GM12874 (cell line): ENCODE measurements around the gene SNX5.

Experiments used
- TF ChIP-seq, protein P1 (sequence below): IDR thresholded peaks from 2 replicates; pipeline ENCODE4 v1.5.1; 2011; ENCODE audit warnings: low read depth, mild to moderate bottlenecking, control low read depth, low read length, moderate library complexity; ENCODE audit not compliant: insufficient read depth

SNX5 gene

DNA sequence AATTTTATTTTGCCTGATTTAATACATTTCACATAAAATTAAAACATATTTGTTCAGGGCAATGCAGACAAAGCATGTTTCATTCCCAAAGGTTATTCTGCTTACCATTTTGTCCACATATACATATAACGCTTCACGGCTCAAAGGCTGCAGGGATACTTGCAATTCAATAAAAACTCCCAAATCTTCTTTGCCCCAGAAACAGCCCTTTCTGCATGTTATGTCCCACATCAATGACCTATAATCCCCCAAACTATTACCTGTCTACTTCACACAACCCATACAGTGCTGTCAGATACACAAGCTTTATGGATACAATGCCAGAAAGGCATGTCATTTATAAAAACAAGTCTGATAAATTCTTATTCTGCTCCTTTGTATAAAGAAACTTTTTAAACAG, 20.2 kb downstream of the SNX5 start:
- TF ChIP-seq, protein P1, sequence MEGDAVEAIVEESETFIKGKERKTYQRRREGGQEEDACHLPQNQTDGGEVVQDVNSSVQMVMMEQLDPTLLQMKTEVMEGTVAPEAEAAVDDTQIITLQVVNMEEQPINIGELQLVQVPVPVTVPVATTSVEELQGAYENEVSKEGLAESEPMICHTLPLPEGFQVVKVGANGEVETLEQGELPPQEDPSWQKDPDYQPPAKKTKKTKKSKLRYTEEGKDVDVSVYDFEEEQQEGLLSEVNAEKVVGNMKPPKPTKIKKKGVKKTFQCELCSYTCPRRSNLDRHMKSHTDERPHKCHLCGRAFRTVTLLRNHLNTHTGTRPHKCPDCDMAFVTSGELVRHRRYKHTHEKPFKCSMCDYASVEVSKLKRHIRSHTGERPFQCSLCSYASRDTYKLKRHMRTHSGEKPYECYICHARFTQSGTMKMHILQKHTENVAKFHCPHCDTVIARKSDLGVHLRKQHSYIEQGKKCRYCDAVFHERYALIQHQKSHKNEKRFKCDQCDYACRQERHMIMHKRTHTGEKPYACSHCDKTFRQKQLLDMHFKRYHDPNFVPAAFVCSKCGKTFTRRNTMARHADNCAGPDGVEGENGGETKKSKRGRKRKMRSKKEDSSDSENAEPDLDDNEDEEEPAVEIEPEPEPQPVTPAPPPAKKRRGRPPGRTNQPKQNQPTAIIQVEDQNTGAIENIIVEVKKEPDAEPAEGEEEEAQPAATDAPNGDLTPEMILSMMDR: no peak

DNA sequence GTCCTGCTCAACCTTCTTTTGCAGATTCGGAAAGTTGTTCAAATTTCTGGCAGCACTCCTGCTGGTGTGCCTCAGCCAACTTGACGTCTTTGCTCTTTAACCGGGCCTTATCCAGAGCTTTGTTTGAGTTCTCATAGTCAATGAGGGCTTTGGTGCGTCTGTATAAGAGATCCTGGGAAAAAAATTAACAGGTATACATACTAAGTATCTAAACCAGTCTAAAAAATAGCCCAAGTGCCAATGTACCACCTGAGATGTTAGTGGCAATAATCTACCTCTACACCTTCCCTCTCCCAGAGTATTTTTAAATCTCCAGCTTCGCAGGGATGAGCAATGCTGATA, 21.1 kb downstream of the SNX5 start:
- TF ChIP-seq, protein P1: no peak

DNA sequence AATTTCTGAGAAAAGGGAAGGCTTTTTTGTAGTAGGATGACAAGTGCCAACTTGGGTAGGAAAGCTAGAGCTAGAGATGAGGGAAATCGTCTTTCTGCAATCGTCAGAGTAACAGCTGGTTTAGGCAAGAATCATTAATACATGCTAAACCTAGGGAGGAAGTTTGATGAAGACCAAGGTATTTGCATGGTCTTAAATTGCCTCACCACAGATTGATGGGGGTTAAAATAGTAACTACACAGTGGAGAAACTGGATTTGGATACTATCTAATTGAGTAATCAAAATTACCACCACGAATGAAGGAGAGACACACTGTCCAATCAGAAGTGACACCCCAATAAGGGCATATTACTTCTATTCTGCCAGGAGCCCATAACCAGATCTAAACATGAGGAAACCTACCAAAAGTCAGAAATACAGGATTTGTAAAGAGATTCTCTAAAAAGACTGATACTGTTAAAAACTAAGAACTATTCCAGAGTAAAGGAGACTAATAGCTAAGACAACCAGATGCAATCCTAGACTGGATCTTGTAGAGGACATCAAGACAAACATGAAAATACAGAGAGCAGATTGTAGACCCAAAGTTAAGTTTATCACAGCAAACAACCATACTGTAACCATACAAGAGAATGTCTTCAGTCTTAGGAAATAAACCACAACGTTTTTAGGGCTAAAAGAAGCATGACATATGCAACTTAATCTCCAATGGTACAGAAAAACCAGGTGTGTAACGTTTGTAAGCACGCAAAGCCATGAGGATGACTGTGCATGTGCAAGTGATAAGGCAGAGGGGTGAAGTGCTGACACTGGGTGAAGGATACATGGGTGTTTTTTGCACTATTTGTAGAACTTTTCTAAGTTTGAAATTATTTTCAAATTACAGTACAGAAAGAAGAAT, 21.8 kb downstream of the SNX5 start:
- TF ChIP-seq, protein P1: no peak

DNA sequence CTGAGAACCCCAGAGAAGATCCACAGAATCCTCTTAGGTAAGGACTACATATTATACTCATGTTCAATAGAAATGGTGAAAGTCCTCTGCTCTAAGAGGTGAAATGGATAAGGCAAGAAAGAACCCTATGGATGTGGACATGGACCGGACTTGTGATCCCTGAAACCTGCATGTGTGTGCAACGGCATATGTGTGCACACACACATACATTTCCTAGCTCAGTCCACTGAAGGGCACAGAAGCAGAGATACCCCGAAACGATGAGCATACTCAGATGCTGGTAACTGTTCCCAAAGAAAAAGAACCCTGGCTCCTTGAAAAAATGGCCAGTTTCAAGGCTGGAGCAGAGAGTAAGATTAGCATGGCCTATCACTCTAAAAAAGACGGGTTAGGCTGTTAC, 22.6 kb downstream of the SNX5 start:
- TF ChIP-seq, protein P1: no peak

- TF ChIP-seq, protein P1: no peak
These were observed 23.6 kb downstream of the SNX5 start for GRCh38 chr20:17944854-17945474.

DNA sequence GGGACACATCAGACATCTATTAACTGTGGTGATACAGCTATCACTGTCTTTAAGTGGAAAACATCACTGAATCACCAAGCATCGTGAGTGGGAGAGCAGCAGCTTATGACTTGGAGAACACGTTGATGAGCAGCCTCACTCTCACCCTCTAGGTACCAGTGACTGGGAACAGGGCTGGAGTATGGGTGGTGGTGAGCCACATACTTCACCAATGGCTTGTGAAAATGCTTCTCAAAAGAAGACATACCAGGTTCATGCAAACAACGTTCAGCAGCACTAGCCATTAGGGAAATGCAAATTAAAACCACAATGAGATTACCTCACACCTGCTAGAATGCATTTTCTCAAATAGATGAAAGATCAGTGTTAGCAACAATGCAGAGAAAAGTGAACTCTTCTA, 25.3 kb downstream of the SNX5 start:
- TF ChIP-seq, protein P1: no peak

DNA sequence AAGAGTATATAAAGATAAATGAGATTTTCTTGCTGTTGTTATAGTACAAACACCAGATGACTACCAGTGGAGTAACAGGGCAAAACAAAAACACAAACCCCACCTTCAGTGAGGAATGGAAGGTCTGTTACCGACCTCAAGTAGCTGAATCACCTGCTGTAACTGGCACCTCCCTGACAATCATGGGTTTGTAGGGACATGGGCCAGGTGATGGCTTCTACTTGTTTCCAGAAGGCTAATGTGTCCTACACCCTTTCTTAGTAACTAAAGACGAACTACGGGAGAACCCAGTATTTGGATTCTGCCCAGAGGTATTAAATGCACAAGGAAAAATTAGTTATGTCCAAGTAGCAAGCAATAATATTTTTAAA, 26.8 kb downstream of the SNX5 start:
- TF ChIP-seq, protein P1: no peak
